Osteoblast (primary cell): Measurements from ENCODE around the gene INPP5B. TPM values are rescaled to one million over a fixed set of nuclear protein-coding genes. Genes with fewer than 3 reads are reported as not detected.

Experiments used
- DNase-seq: peaks from one replicate; pipeline ENCODE4 v3.0.0; 2011; ENCODE audit warnings: low spot score, mixed read lengths; ENCODE audit not compliant: insufficient read length; ENCODE audit errors: missing footprints
- H2AFZ ChIP-seq: 2 replicates; pipeline ENCODE4 v1.6.0; 2011; ENCODE audit warnings: mild to moderate bottlenecking, low read length
- H3K27ac ChIP-seq: 2 replicates; pipeline ENCODE4 v1.5.1; 2011; ENCODE audit warnings: mild to moderate bottlenecking, low read depth, low read length, moderate library complexity
- H3K27me3 ChIP-seq: 2 replicates; pipeline ENCODE4 v1.6.0; 2012; ENCODE audit warnings: mild to moderate bottlenecking, control low read depth, inconsistent platforms, low read length, moderate library complexity; ENCODE audit not compliant: insufficient read depth
- H3K36me3 ChIP-seq: 2 replicates; pipeline ENCODE4 v1.5.1; 2011; ENCODE audit warnings: mild to moderate bottlenecking, low read length, control low read depth, moderate library complexity; ENCODE audit not compliant: insufficient read depth
- H3K4me1 ChIP-seq: 2 replicates; pipeline ENCODE4 v1.5.1; 2011; ENCODE audit warnings: mild to moderate bottlenecking, low read length, control low read depth, moderate library complexity; ENCODE audit not compliant: insufficient read depth
- H3K4me2 ChIP-seq: 2 replicates; pipeline ENCODE4 v1.6.0; 2011; ENCODE audit warnings: mild to moderate bottlenecking, low read length; ENCODE audit not compliant: insufficient read depth
- H3K4me3 ChIP-seq: fragments of 200-600 bp; sonication (generic); 3 replicates; pipeline ENCODE4 v1.5.1; 2012; ENCODE audit warnings: mild to moderate bottlenecking, low read length, inconsistent platforms; ENCODE audit not compliant: insufficient read depth
- H3K79me2 ChIP-seq: 2 replicates; pipeline ENCODE4 v1.6.0; 2012; ENCODE audit warnings: mild to moderate bottlenecking, low read length, control low read depth, inconsistent platforms; ENCODE audit not compliant: insufficient read depth
- H3K9me3 ChIP-seq: 2 replicates; pipeline ENCODE4 v1.5.1; 2011; ENCODE audit warnings: low read depth, low read length, control low read depth
- H4K20me1 ChIP-seq: 2 replicates; pipeline ENCODE4 v1.6.0; 2012; ENCODE audit warnings: mild to moderate bottlenecking, low read length, control low read depth; ENCODE audit not compliant: insufficient read depth
- CTCF ChIP-seq: IDR thresholded peaks from 2 replicates; pipeline ENCODE4 v1.5.1; 2011; ENCODE audit warnings: mild to moderate bottlenecking, low read depth, low read length, moderate library complexity; ENCODE audit errors: extremely low read depth
- total RNA-seq: library from RNA; depleted of rRNA; stranded (reverse); fragments of >200 nt; gene quantifications from 2 replicates; pipeline ENCODE4 v1.2.3, GENCODE V29; 2012

Gene INPP5B
- total RNA-seq, 1 donor: 39.4 TPM

GRCh38 chr1:37926038-37926924 lies 20.6 kb downstream of the INPP5B start:
- Histone ChIP-seq H3K4me2 (no peak overlapping the region), H4K20me1 (peaks cover 12% of the 10 kb centered on the region), H3K4me1 (peaks cover 13% of the 10 kb centered on the region), H2AFZ (no peak overlapping the region), H3K9me3 (no peaks in the 10 kb centered on the region), H3K27ac (no peak overlapping the region), H3K79me2 (peaks cover 43% of the 10 kb centered on the region), H3K27me3 (no peaks in the 10 kb centered on the region), H3K4me3 (no peak overlapping the region), H3K36me3 (peaks cover 24% of the 10 kb centered on the region)
- no peak for TF ChIP-seq CTCF
- peak; percentile 58 for DNase-seq

DNA sequence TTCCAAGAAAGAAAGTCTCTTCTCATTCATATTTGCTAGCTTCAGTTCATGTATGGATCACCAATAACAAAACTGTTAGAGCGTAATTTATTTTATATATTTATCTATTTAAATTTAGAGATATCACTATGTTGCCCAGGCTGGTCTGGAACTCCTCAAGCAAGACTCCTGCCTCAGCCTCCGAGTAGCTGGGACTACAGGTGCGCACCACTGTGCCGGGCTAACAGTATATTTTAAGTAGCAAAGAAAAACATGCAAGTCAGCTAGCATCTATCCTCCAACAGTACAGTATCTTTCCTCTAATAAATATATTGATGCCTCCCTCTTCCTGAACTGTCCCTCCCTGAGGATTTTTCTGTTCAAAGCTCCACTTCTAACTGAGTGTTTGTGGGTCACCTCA lies 21.5 kb downstream of the INPP5B start:
- peaks cover 18% of the 10 kb centered on the region for H3K36me3 ChIP-seq
- H3K4me1 ChIP-seq: peaks cover 9% of the 10 kb centered on the region
- H3K4me2 ChIP-seq: no peak overlapping the region
- TF ChIP-seq CTCF: no peak
- H3K27ac ChIP-seq: no peak overlapping the region
- H3K79me2 ChIP-seq: peaks cover 34% of the 10 kb centered on the region
- peaks cover 3% of the 10 kb centered on the region for H4K20me1 ChIP-seq
- no peak for DNase-seq
- no peaks in the 10 kb centered on the region for H3K9me3 ChIP-seq
- H3K4me3 ChIP-seq: no peak overlapping the region
- no peaks in the 10 kb centered on the region for H3K27me3 ChIP-seq
- H2AFZ ChIP-seq: no peak overlapping the region

GRCh38 chr1:37923551-37923889 lies 23.3 kb downstream of the INPP5B start:
- Histone ChIP-seq H4K20me1 (peaks cover 6% of the 10 kb centered on the region), H3K9me3 (no peaks in the 10 kb centered on the region), H3K36me3 (peaks cover 14% of the 10 kb centered on the region), H3K4me3 (no peak overlapping the region), H3K4me2 (no peak overlapping the region), H3K27ac (no peak overlapping the region), H2AFZ (no peak overlapping the region), H3K79me2 (peaks cover 36% of the 10 kb centered on the region), H3K27me3 (no peaks in the 10 kb centered on the region), H3K4me1 (peaks cover 5% of the 10 kb centered on the region)
- TF ChIP-seq CTCF: no peak
- no peak for DNase-seq

DNA sequence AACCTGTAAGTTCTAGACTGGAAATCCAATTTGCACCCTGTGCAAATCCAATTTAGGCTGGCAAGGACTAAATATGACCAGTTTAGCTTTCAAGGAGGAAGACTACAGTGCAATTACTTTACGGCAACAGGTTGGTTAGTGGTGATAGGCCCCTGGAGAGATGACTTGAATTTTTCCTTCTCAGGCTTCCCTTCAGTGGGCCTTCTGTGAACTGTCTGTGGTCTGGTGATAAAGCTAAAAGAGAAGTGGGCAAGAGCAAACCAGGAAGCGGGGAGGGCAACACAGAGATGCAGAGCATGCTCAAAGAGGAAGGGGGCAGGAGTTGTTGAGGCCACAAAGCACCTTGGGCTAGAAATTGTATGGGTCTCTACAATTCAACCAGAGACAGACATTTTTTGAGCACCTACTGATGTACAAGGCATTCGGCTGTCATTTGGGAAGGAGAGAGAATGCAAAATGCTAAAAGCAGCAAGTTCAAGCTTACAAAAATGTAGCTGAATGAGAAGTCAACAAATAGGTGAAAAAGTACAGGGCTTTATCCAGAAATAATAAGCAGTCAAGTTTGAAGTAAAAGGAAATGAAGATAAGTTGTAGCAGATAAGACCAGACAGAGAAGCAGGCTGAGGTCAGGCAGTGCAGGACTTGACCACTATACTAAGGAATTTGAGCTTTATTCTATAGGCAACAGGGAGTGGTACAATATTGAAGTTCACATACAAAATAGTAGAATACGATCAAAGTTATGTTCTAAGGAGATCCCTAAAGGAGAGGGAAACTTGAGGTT lies 23.9 kb downstream of the INPP5B start:
- TF ChIP-seq CTCF: no peak
- Histone ChIP-seq H3K36me3 (peaks cover 15% of the 10 kb centered on the region), H3K4me2 (no peak overlapping the region), H3K4me1 (peaks cover 5% of the 10 kb centered on the region), H3K27me3 (no peaks in the 10 kb centered on the region), H3K4me3 (no peak overlapping the region), H2AFZ (no peak overlapping the region), H3K9me3 (no peaks in the 10 kb centered on the region), H3K27ac (no peak overlapping the region), H4K20me1 (peaks cover 6% of the 10 kb centered on the region), H3K79me2 (peaks cover 40% of the 10 kb centered on the region)
- DNase-seq: no peak
